ENCODE data around the gene PPME1. TPM values are rescaled to one million over a fixed set of nuclear protein-coding genes. Genes with fewer than 3 reads are reported as not detected.

The PPME1 gene
- total RNA-seq, 1 donor from 2014 or later = 55.7 TPM

DNA sequence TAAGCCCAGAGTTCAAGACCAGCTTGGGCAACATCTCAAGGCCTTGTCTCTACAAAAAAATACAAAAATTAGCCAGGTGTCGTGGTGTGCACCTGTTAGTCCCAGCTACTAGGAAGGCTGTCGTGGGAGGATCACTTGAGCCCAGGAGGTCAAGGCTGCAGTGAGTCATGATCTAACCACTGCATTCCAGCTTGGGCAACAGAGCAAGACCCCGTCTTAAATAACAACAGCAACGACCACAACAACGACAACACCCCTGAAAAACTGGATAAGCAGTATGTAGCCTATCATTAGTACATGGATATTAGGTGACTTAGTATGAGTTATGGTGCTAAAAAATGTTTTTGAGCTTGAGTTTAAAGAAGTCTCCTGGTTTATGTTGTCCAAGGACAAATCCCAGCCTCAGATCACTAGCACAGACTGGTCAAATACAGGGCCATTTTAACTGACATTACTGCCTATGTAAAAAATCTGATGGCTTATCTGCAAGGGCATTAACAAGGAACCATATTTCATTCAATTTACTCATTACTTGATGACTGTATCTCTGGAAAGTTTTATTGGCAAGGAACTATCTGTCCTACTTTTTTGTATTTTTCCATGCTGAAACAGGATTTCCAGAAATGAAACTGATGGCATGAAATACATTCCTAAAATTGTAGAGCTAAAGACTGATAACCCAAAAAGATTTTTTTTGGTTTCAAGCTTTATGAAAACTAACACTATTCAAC is 23.7 kb upstream of the PPME1 start:
- Mint-ChIP-seq H3K27me3 (ENCODE audit: insufficient read depth, low read depth) (no peaks in the 10 kb centered on the region), H3K9me3 (peaks cover 6% of the 10 kb centered on the region), H3K36me3 (peaks cover 18% of the 10 kb centered on the region), H3K4me3 (no peak overlapping the region), H3K4me1 (no peaks in the 10 kb centered on the region), H3K27ac (no peak overlapping the region)
- Histone ChIP-seq H3K27ac (no peak overlapping the region), H3F3A (ENCODE audit: low read depth) (no peaks in the 10 kb centered on the region), H3K27me3 (no peaks in the 10 kb centered on the region), H2AFZ (replicated peaks) (no peak overlapping the region), H3K4me3 (no peak overlapping the region), H4K20me1 (ENCODE audit: low read depth) (no peaks in the 10 kb centered on the region), H3K9ac (no peak overlapping the region), H3K36me3 (no peaks in the 10 kb centered on the region), H3K79me2 (ENCODE audit: low read depth) (peaks cover 12% of the 10 kb centered on the region), H3K9me3 (ENCODE audit: low read depth) (no peaks in the 10 kb centered on the region), H3K4me1 (no peaks in the 10 kb centered on the region), H3K4me2 (no peak overlapping the region)
- DNase-seq (ENCODE audit: low spot score) = no peak
- no peak for TF ChIP-seq EZH2 (IDR thresholded peaks at IDR 0.05)
- TF ChIP-seq, protein P1, sequence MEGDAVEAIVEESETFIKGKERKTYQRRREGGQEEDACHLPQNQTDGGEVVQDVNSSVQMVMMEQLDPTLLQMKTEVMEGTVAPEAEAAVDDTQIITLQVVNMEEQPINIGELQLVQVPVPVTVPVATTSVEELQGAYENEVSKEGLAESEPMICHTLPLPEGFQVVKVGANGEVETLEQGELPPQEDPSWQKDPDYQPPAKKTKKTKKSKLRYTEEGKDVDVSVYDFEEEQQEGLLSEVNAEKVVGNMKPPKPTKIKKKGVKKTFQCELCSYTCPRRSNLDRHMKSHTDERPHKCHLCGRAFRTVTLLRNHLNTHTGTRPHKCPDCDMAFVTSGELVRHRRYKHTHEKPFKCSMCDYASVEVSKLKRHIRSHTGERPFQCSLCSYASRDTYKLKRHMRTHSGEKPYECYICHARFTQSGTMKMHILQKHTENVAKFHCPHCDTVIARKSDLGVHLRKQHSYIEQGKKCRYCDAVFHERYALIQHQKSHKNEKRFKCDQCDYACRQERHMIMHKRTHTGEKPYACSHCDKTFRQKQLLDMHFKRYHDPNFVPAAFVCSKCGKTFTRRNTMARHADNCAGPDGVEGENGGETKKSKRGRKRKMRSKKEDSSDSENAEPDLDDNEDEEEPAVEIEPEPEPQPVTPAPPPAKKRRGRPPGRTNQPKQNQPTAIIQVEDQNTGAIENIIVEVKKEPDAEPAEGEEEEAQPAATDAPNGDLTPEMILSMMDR (IDR thresholded peaks at IDR 0.05) = no peak
- no peak for TF ChIP-seq EZH2phosphoT487 (IDR thresholded peaks at IDR 0.05)

DNA sequence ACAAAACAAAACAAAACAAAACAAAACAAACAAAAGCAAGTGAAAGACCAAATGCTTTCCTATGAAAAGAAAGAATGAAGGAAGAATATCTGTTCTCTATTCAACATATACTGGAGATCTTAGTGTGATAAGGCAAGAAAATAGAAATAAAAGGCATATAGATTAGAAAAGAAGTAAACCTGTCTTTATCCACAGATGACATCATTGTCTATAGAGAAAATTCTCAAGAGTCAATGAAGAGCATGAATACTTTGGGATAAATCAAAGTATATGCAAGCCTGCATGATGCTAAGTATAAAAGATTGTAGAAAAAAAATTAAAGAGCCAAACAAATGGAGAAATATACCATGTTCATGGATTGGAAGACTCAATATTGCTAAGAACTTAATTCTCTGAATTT is 17.9 kb upstream of the PPME1 start:
- no peaks in the 10 kb centered on the region for H4K20me1 ChIP-seq (ENCODE audit: low read depth)
- Mint-ChIP-seq H3K9me3 (peaks cover 6% of the 10 kb centered on the region), H3K4me3 (no peak overlapping the region), H3K27me3 (ENCODE audit: insufficient read depth, low read depth) (no peaks in the 10 kb centered on the region), H3K4me1 (no peaks in the 10 kb centered on the region), H3K36me3 (peaks cover 38% of the 10 kb centered on the region), H3K27ac (no peak overlapping the region)
- H3F3A ChIP-seq (ENCODE audit: low read depth) = no peaks in the 10 kb centered on the region
- H3K9ac ChIP-seq = no peak overlapping the region
- H2AFZ ChIP-seq (replicated peaks) = no peak overlapping the region
- TF ChIP-seq, protein P1 (IDR thresholded peaks at IDR 0.05) = no peak
- TF ChIP-seq EZH2phosphoT487 (IDR thresholded peaks at IDR 0.05) (no peak), EZH2 (IDR thresholded peaks at IDR 0.05) (no peak)
- H3K9me3 ChIP-seq (ENCODE audit: low read depth) = no peaks in the 10 kb centered on the region
- peaks cover 33% of the 10 kb centered on the region for H3K79me2 ChIP-seq (ENCODE audit: low read depth)
- no peaks in the 10 kb centered on the region for H3K27me3 ChIP-seq
- no peak overlapping the region for H3K4me2 ChIP-seq
- no peak overlapping the region for H3K27ac ChIP-seq
- no peaks in the 10 kb centered on the region for H3K4me1 ChIP-seq
- DNase-seq (ENCODE audit: low spot score) = no peak
- H3K4me3 ChIP-seq = no peak overlapping the region
- H3K36me3 ChIP-seq = no peaks in the 10 kb centered on the region

DNA sequence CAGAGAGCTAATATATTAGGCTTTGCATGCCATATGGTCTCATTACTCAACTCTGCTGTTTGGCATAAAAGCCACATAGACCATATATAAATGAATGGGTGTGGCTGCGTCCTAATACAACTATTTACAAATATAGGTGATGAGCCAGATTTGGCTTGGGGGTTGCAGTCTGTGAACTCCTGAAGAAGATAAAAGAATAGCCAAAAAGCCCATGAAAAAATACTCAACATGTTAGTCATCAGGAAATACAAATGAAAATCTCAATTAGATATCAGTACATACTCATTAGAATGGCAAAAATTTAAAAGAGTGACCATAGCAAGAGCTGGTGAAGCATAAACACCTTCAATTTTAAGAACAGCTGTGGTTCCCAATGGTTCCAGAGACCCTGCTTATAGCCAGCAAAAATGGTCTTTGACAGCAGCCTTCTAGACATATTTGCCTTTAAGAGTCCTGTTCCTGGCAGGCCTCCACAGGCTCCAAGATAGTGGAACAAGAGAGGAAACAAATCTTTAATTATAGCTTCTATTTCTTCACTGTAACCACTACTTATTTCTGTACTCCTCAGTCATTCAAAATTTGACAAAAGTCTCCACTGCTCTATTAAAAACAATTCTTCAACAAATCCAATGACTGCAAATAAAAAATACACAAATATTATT is 16.3 kb upstream of the PPME1 start:
- no peaks in the 10 kb centered on the region for H3F3A ChIP-seq (ENCODE audit: low read depth)
- H4K20me1 ChIP-seq (ENCODE audit: low read depth) = no peaks in the 10 kb centered on the region
- TF ChIP-seq, protein P1 (IDR thresholded peaks at IDR 0.05) = no peak
- TF ChIP-seq EZH2 (IDR thresholded peaks at IDR 0.05) (no peak), EZH2phosphoT487 (IDR thresholded peaks at IDR 0.05) (no peak)
- H3K27ac ChIP-seq = no peak overlapping the region
- H3K9ac ChIP-seq = no peak overlapping the region
- no peaks in the 10 kb centered on the region for H3K27me3 ChIP-seq
- peaks cover 42% of the 10 kb centered on the region for H3K36me3 Mint-ChIP-seq
- no peaks in the 10 kb centered on the region for H3K9me3 ChIP-seq (ENCODE audit: low read depth)
- H3K79me2 ChIP-seq (ENCODE audit: low read depth) = peaks cover 33% of the 10 kb centered on the region
- H3K27ac Mint-ChIP-seq = no peak overlapping the region
- peaks cover 6% of the 10 kb centered on the region for H3K9me3 Mint-ChIP-seq
- H3K27me3 Mint-ChIP-seq (ENCODE audit: insufficient read depth, low read depth) = no peaks in the 10 kb centered on the region
- H3K4me2 ChIP-seq = no peak overlapping the region
- no peaks in the 10 kb centered on the region for H3K4me1 Mint-ChIP-seq
- H3K36me3 ChIP-seq = no peaks in the 10 kb centered on the region
- DNase-seq (ENCODE audit: low spot score) = no peak
- H3K4me3 Mint-ChIP-seq = no peak overlapping the region
- H3K4me1 ChIP-seq = no peaks in the 10 kb centered on the region
- H3K4me3 ChIP-seq = no peak overlapping the region
- H2AFZ ChIP-seq (replicated peaks) = no peak overlapping the region

All from neural progenitor cell (in vitro differentiated cells).